KMS-11 (cell line): ENCODE data around the gene PARVA.

ENCODE experiments used
- H2AFZ ChIP-seq: fragments of 200-600 bp; sonication (generic); 2 replicates; pipeline ENCODE4 v1.6.1; 2016; ENCODE audit warnings: antibody characterized with exemption, mixed run types, low read depth
- H3K27ac ChIP-seq: fragments of 200-600 bp; sonication (generic); 2 replicates; pipeline ENCODE4 v1.6.1; 2016; ENCODE audit warnings: mild to moderate bottlenecking, mixed run types
- H3K27me3 ChIP-seq: fragments of 200-600 bp; sonication (generic); 2 replicates; pipeline ENCODE4 v1.6.1; 2017; ENCODE audit warnings: mild to moderate bottlenecking, low read depth, mixed run types, moderate library complexity; ENCODE audit not compliant: insufficient read depth
- H3K36me3 ChIP-seq: fragments of 200-600 bp; sonication (generic); 2 replicates; pipeline ENCODE4 v1.6.1; 2017; ENCODE audit warnings: mild to moderate bottlenecking, mixed run types; ENCODE audit not compliant: insufficient read depth
- H3K4me1 ChIP-seq: fragments of 200-600 bp; sonication (generic); 2 replicates; pipeline ENCODE4 v1.6.1; 2016; ENCODE audit warnings: mild to moderate bottlenecking, low read depth, mixed run types; ENCODE audit not compliant: poor library complexity, severe bottlenecking
- H3K4me2 ChIP-seq: fragments of 200-600 bp; sonication (generic); 2 replicates; pipeline ENCODE4 v1.7.0; 2016; ENCODE audit warnings: mild to moderate bottlenecking, mixed run types
- H3K4me3 ChIP-seq: fragments of 200-600 bp; sonication (generic); IDR thresholded peaks from 2 replicates; pipeline ENCODE4 v1.6.1; 2017; ENCODE audit warnings: low read depth, low read length, mixed read lengths; ENCODE audit not compliant: insufficient read depth
- H3K79me2 ChIP-seq: fragments of 200-600 bp; sonication (generic); 2 replicates; pipeline ENCODE4 v1.6.1; 2016; ENCODE audit warnings: low read depth, mixed run types; ENCODE audit not compliant: insufficient read depth
- H3K9ac ChIP-seq: fragments of 200-600 bp; sonication (generic); 2 replicates; pipeline ENCODE4 v1.6.1; 2016; ENCODE audit warnings: mild to moderate bottlenecking, mixed run types
- H4K20me1 ChIP-seq: fragments of 200-600 bp; sonication (generic); 2 replicates; pipeline ENCODE4 v1.6.1; 2016; ENCODE audit warnings: mild to moderate bottlenecking, mixed run types; ENCODE audit not compliant: insufficient read depth
- CTCF ChIP-seq: fragments of 200-600 bp; sonication (generic); conservative IDR thresholded peaks from 2 replicates; pipeline ENCODE4 v1.6.1; 2017; ENCODE audit warnings: low read depth, mild to moderate bottlenecking, antibody characterized with exemption, low read length, moderate library complexity, mixed read lengths

PARVA gene

GRCh38 chr11:12528487-12528886 is 151.1 kb downstream of the PARVA start:
- H3K4me1 ChIP-seq, result no peaks in the 10 kb centered on the region

GRCh38 chr11:12529041-12529440 is 151.7 kb downstream of the PARVA start:
- Histone ChIP-seq H3K4me3 (no peak overlapping the region), H3K36me3 (no peaks in the 10 kb centered on the region), H3K79me2 (no peaks in the 10 kb centered on the region), H3K4me2 (no peak overlapping the region), H3K27ac (no peak overlapping the region), H3K4me1 (no peaks in the 10 kb centered on the region), H3K9ac (no peak overlapping the region), H3K27me3 (no peaks in the 10 kb centered on the region), H2AFZ (no peak overlapping the region), H4K20me1 (no peaks in the 10 kb centered on the region)
- TF ChIP-seq CTCF, result no peak

More at GRCh38 chr11:12528487-12528886, 151.1 kb downstream of the PARVA start:
- Histone ChIP-seq H3K9ac (no peak overlapping the region), H3K36me3 (no peaks in the 10 kb centered on the region), H3K27ac (no peak overlapping the region), H2AFZ (no peak overlapping the region), H3K27me3 (no peaks in the 10 kb centered on the region), H3K4me3 (no peak overlapping the region), H3K79me2 (no peaks in the 10 kb centered on the region), H3K4me2 (no peak overlapping the region), H4K20me1 (no peaks in the 10 kb centered on the region)
- TF ChIP-seq CTCF, result no peak

- Histone ChIP-seq H3K4me3 (no peak overlapping the region), H3K36me3 (no peaks in the 10 kb centered on the region), H3K27me3 (no peaks in the 10 kb centered on the region), H3K27ac (no peak overlapping the region), H3K79me2 (no peaks in the 10 kb centered on the region), H3K4me1 (no peaks in the 10 kb centered on the region), H4K20me1 (no peaks in the 10 kb centered on the region), H2AFZ (no peak overlapping the region), H3K4me2 (no peak overlapping the region), H3K9ac (no peak overlapping the region)
- no peak for TF ChIP-seq CTCF
Observed at GRCh38 chr11:12529793-12530192, 152.4 kb downstream of the PARVA start.

GRCh38 chr11:12531020-12531419 is 153.6 kb downstream of the PARVA start:
- Histone ChIP-seq H2AFZ (no peak overlapping the region), H4K20me1 (no peaks in the 10 kb centered on the region), H3K79me2 (no peaks in the 10 kb centered on the region), H3K9ac (no peak overlapping the region), H3K36me3 (no peaks in the 10 kb centered on the region), H3K4me2 (no peak overlapping the region), H3K27ac (no peak overlapping the region), H3K4me3 (no peak overlapping the region), H3K27me3 (no peaks in the 10 kb centered on the region), H3K4me1 (no peaks in the 10 kb centered on the region)
- no peak for TF ChIP-seq CTCF

GRCh38 chr11:12531681-12532080 is 154.3 kb downstream of the PARVA start:
- H3K27me3 ChIP-seq, result no peaks in the 10 kb centered on the region
- H2AFZ ChIP-seq, result no peak overlapping the region
- no peak overlapping the region for H3K27ac ChIP-seq
- no peak overlapping the region for H3K9ac ChIP-seq
- no peak overlapping the region for H3K4me3 ChIP-seq
- no peaks in the 10 kb centered on the region for H3K4me1 ChIP-seq
- no peaks in the 10 kb centered on the region for H4K20me1 ChIP-seq
- no peak for TF ChIP-seq CTCF
- H3K79me2 ChIP-seq, result no peaks in the 10 kb centered on the region
- H3K36me3 ChIP-seq, result no peaks in the 10 kb centered on the region
- H3K4me2 ChIP-seq, result no peak overlapping the region
